ENCODE measurements around the gene ZNRF2. TPM values are rescaled to one million over a fixed set of nuclear protein-coding genes. Genes with fewer than 3 reads are reported as not detected.

The ZNRF2 gene
- total and polyA plus RNA-seq, 10 of the 15 experiments (the other 5 are each of a cell fraction or from before 2014, with no cell fraction given): 1.2 to 20.4 (median 9.5) TPM

DNA sequence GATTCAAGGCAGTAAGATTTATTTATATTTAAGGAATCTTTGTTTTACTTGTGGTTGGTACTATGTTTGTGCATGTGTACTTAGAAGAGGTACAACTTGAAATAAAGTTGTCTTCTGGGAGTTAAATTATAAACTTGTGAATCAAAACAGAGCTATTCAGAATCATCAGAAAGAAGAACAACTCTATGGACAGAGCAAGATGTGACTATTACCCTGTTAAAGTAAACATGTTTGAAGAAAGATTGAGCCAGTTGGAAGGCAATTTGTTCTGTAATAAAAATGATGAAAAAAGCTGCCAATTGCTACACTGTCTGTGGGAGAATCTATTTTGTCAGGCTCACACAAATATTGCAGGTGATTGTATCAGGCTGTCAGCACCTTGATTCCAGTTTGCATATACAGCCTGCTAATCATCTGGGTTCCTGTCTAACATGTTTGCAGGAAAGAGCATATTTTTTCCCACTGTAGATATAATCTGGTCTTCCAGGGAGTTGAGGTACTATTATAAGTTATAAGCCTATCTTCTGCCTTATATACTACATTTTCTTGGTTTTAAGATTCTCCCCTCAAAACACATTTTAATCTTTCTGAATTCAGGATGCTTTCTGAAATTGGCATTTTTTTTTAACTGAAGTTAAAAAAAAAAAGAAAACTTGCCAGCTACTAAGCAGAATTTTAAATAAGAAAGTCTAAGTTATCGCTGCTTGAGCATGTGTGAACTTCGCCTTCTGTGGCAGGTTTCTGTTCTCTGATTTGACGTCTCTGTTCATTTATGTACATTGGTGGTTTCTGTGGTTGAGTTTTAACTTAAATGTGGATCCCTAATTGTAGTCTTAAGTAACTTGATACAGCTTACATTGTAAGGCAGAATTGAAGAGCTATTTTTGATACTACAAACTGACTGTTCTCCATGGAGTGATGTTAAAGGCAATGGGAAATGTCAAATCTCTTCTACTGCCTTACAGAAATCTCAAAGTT lies 46.0 kb downstream of the ZNRF2 start (continued):
- TF ChIP-seq EP300 (IDR thresholded peaks at IDR 0.05; ENCODE audit: borderline replicate concordance in 1 of 2, control insufficient read depth in 1 of 2, low read depth in 2 of 2, low read length in 2 of 2): peak; percentile 49 to 53; a peak in 1 of 4 replicates
- no peak for TF ChIP-seq TARDBP (IDR thresholded peaks at IDR 0.05; ENCODE audit: borderline replicate concordance)
- no peak for TF ChIP-seq ZBTB4 (CRISPR knock-in tag; IDR thresholded peaks at IDR 0.05)
- peak; percentile 48; the same call in 1 of the 2 replicates for TF ChIP-seq ATF7 (IDR thresholded peaks at IDR 0.05; ENCODE audit: low read depth)
- TF ChIP-seq IKZF1 (conservative IDR thresholded peaks at IDR 0.05): peak; percentile 34; the same call in 1 of the 2 replicates
- no peak for TF ChIP-seq GATAD2B (conservative IDR thresholded peaks at IDR 0.05; ENCODE audit: low read depth)
- TF ChIP-seq KAT2A (conservative IDR thresholded peaks at IDR 0.05; ENCODE audit: control insufficient read depth, low read depth, low read length): no peak
- peak; percentile 47; the same call in 1 of the 2 replicates for TF ChIP-seq PAX5 (IDR thresholded peaks at IDR 0.05; ENCODE audit: borderline replicate concordance, low read depth, low read length)
- no peak for TF ChIP-seq ATF3 (IDR thresholded peaks at IDR 0.05; ENCODE audit: borderline replicate concordance, extremely low read depth, low read depth, low read length)
- TF ChIP-seq POLR2AphosphoS2 (IDR thresholded peaks at IDR 0.05; ENCODE audit: low read depth, low read length): no peak
- TF ChIP-seq HDAC2 (IDR thresholded peaks at IDR 0.05): no peak
- TF ChIP-seq ESRRA (IDR thresholded peaks at IDR 0.05; ENCODE audit: low read length): no peak
- TF ChIP-seq GABPA (IDR thresholded peaks at IDR 0.05; ENCODE audit: low read depth): no peak
- TF ChIP-seq FOXM1 (IDR thresholded peaks at IDR 0.05; ENCODE audit: low read depth, low read length): 0 out of 2 replicates have a peak, but pooled peaks have one; percentile 19
- TF ChIP-seq ZNF384 (IDR thresholded peaks at IDR 0.05; ENCODE audit: borderline replicate concordance, low read depth, low read length): peak; percentile 79
- TF ChIP-seq ZSCAN29 (IDR thresholded peaks at IDR 0.05): no peak
- TF ChIP-seq, protein P1, sequence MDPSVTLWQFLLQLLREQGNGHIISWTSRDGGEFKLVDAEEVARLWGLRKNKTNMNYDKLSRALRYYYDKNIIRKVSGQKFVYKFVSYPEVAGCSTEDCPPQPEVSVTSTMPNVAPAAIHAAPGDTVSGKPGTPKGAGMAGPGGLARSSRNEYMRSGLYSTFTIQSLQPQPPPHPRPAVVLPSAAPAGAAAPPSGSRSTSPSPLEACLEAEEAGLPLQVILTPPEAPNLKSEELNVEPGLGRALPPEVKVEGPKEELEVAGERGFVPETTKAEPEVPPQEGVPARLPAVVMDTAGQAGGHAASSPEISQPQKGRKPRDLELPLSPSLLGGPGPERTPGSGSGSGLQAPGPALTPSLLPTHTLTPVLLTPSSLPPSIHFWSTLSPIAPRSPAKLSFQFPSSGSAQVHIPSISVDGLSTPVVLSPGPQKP (IDR thresholded peaks at IDR 0.05; ENCODE audit: low read depth, low read length): no peak
- no peak for TF ChIP-seq JUND (IDR thresholded peaks at IDR 0.05; ENCODE audit: low read depth, low read length)
- TF ChIP-seq BHLHE40 (IDR thresholded peaks at IDR 0.05; ENCODE audit: borderline replicate concordance in 1 of 2, low read depth in 2 of 2, low read length in 1 of 2): peak; percentile 29 to 40; a peak in 2 of 4 replicates
- TF ChIP-seq HCFC1 (IDR thresholded peaks at IDR 0.05; ENCODE audit: low read length): no peak
- peak; percentile 46; the same call in 1 of the 2 replicates for TF ChIP-seq EED (IDR thresholded peaks at IDR 0.05; ENCODE audit: low read depth)
- no peak for TF ChIP-seq HDAC6 (IDR thresholded peaks at IDR 0.05; ENCODE audit: unreplicated experiment)
- TF ChIP-seq, protein P2, sequence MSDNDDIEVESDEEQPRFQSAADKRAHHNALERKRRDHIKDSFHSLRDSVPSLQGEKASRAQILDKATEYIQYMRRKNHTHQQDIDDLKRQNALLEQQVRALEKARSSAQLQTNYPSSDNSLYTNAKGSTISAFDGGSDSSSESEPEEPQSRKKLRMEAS (IDR thresholded peaks at IDR 0.05; ENCODE audit: low read depth, low read length): no peak

Measured in GM12878 (cell line).